CD14-positive monocyte (primary cell): ENCODE measurements around the gene MIGA2. TPM values are rescaled to one million over a fixed set of nuclear protein-coding genes. Genes with fewer than 3 reads are reported as not detected.

Source experiments
- DNase-seq, 3 donors: peaks; one replicate each; pipeline ENCODE4 v3.0.0-alpha.2; 2011 to 2022
- H2AFZ ChIP-seq: 2 replicates; pipeline ENCODE4 v1.6.0; 2012; ENCODE audit warnings: mild to moderate bottlenecking, low read depth, low read length, inconsistent platforms; ENCODE audit not compliant: insufficient read depth, poor library complexity, severe bottlenecking
- H3K27ac ChIP-seq, 2 donors: 1 replicate in 1 of 2; 2 replicates in 1 of 2; pipeline ENCODE4 v1.5.1; 2012 to 2013; ENCODE audit warnings: low read length in 2 of 2, control low read depth in 1 of 2, inconsistent platforms in 1 of 2, low read depth in 1 of 2, mild to moderate bottlenecking in 1 of 2
- H3K27me3 ChIP-seq, 2 donors: one replicate each; pipeline versions ENCODE4 v1.6.0 to v1.6.1; 2011 to 2013; ENCODE audit warnings: low read length in 2 of 2; ENCODE audit not compliant: control insufficient read depth in 2 of 2, insufficient read depth in 2 of 2
- H3K36me3 ChIP-seq, 2 donors: replicated peaks in 1 of 2; 1 replicate in 1 of 2; 2 replicates in 1 of 2; pipeline versions ENCODE4 v1.5.1 to v1.6.1; 2012 to 2013; ENCODE audit warnings: low read length in 2 of 2, control low read depth in 1 of 2, inconsistent platforms in 1 of 2, mild to moderate bottlenecking in 1 of 2; ENCODE audit not compliant: insufficient read depth in 2 of 2, control insufficient read depth in 1 of 2
- H3K4me1 ChIP-seq, 2 donors: 1 replicate in 1 of 2; 2 replicates in 1 of 2; pipeline versions ENCODE4 v1.5.1 to v1.6.1; 2012 to 2013; ENCODE audit warnings: low read length in 2 of 2, control low read depth in 1 of 2, inconsistent platforms in 1 of 2, mild to moderate bottlenecking in 1 of 2, moderate library complexity in 1 of 2; ENCODE audit not compliant: insufficient read depth in 2 of 2, control insufficient read depth in 1 of 2
- H3K4me2 ChIP-seq: replicated peaks from 2 replicates; pipeline ENCODE3; 2012; ENCODE audit warnings: low read length, moderate library complexity, mild to moderate bottlenecking; ENCODE audit not compliant: poor library complexity, severe bottlenecking; ENCODE audit errors: extremely low read depth
- H3K4me3 ChIP-seq, 3 experiments: fragments of 200-600 bp in 1 of 3; sonication (generic) in 1 of 3; replicated peaks in 1 of 3; 1 replicate in 2 of 3; 2 replicates in 1 of 3; pipeline ENCODE4 v1.5.1; 2011 to 2013; ENCODE audit warnings: low read length in 3 of 3, mild to moderate bottlenecking in 3 of 3, control low read depth in 2 of 3, low read depth in 2 of 3, inconsistent platforms in 1 of 3, moderate library complexity in 1 of 3
- H3K79me2 ChIP-seq: 2 replicates; pipeline ENCODE4 v1.6.0; 2012; ENCODE audit warnings: mild to moderate bottlenecking, control low read depth, inconsistent platforms, low read length, moderate library complexity; ENCODE audit not compliant: insufficient read depth
- H3K9ac ChIP-seq: 2 replicates; pipeline ENCODE4 v1.6.0; 2017; ENCODE audit warnings: low read length, mild to moderate bottlenecking; ENCODE audit not compliant: insufficient read depth, poor library complexity, severe bottlenecking
- H3K9me3 ChIP-seq, 2 donors: replicated peaks in 1 of 2; 1 replicate in 1 of 2; 2 replicates in 1 of 2; pipeline versions ENCODE4 v1.5.1 to v1.6.1; 2012 to 2013; ENCODE audit warnings: low read length in 2 of 2, control low read depth in 1 of 2; ENCODE audit not compliant: control insufficient read depth in 1 of 2, insufficient read depth in 1 of 2
- H4K20me1 ChIP-seq: 2 replicates; pipeline ENCODE4 v1.6.0; 2012; ENCODE audit warnings: mild to moderate bottlenecking, low read length, control low read depth, moderate library complexity; ENCODE audit not compliant: insufficient read depth
- H3K27ac Mint-ChIP-seq, 7 donors: one replicate each; pipeline ENCODE4 v1.8.0; 2020; ENCODE audit warnings: mild to moderate bottlenecking in 7 of 7, mixed read lengths in 7 of 7, moderate library complexity in 6 of 7, inconsistent platforms in 2 of 7
- H3K27me3 Mint-ChIP-seq, 3 donors: one replicate each; pipeline ENCODE4 v1.8.0; 2021 to 2022; ENCODE audit warnings: low read depth in 3 of 3, mild to moderate bottlenecking in 3 of 3, mixed read lengths in 3 of 3, moderate library complexity in 3 of 3, inconsistent platforms in 1 of 3
- H3K36me3 Mint-ChIP-seq, 2 donors: one replicate each; pipeline ENCODE4 v1.8.0; 2020; ENCODE audit warnings: mixed read lengths in 2 of 2, inconsistent platforms in 1 of 2, mild to moderate bottlenecking in 1 of 2
- H3K4me1 Mint-ChIP-seq: one replicate; pipeline ENCODE4 v1.8.0; 2020; ENCODE audit warnings: mild to moderate bottlenecking, mixed read lengths
- H3K4me3 Mint-ChIP-seq, 2 donors: one replicate each; pipeline ENCODE4 v1.8.0; 2020; ENCODE audit warnings: mild to moderate bottlenecking in 2 of 2, mixed read lengths in 2 of 2, moderate library complexity in 1 of 2
- H3K9me3 Mint-ChIP-seq, 7 donors: one replicate each; pipeline ENCODE4 v1.8.0; 2020 to 2022; ENCODE audit warnings: mixed read lengths in 7 of 7, mild to moderate bottlenecking in 6 of 7, moderate library complexity in 6 of 7, inconsistent platforms in 2 of 7
- CTCF ChIP-seq: fragments of 200-600 bp; IDR thresholded peaks from one replicate; pipeline ENCODE4 v1.8.0; 2022; ENCODE audit warnings: antibody characterized with exemption, mild to moderate bottlenecking
- WGBS: methylation state at CpG from one replicate; pipeline ENCODE4 v1.1.5; 2013; ENCODE audit warnings: missing lambda C conversion rate; ENCODE audit not compliant: insufficient coverage; 5-methylcytosine and 5-hydroxymethylcytosine counted together
- intact Hi-C, 2 donors: fragments of 100-400 bp; cut with micrococcal nuclease; formaldehyde crosslinking; loops; one replicate each; pipeline versions ENCODE4 v1.15.0 to v1.15.1; 2023
- polyA plus RNA-seq, 3 donors: library from polyadenylated mRNA; depleted of rRNA in 1 of 3; unstranded in 2 of 3; stranded (reverse) in 1 of 3; fragments of 300-500 nt in 2 of 3; fragments of >200 nt in 1 of 3; fragmentation: Illumina TruSeq in 2 of 3; gene quantifications; 1 replicate in 2 of 3; 2 replicates in 1 of 3; pipeline ENCODE4 v1.2.3, GENCODE V29; 2012 to 2021

Gene MIGA2
- polyA plus RNA-seq, 3 donors = 1.9 to 45.4 (median 5.9) TPM

- no peak overlapping the region for H3K4me3 ChIP-seq
- peak overlapping the region in 1 of 2 donors; percentile 18 for H3K27ac ChIP-seq
- intact Hi-C loops = no loop called here
- H3K9ac ChIP-seq = no peak overlapping the region
- TF ChIP-seq CTCF = no peak
- H3K36me3 Mint-ChIP-seq = peaks cover 64 to 83% of the 10 kb centered on the region in 2 donors
- H3K4me1 ChIP-seq = no peaks in the 10 kb centered on the region
- peaks cover 0 to 2% (median 0%) of the 10 kb centered on the region in 3 donors for H3K27me3 Mint-ChIP-seq
- peaks cover 52 to 59% of the 10 kb centered on the region in 2 donors for H3K36me3 ChIP-seq
- peaks cover 7% of the 10 kb centered on the region for H3K4me1 Mint-ChIP-seq
- no peak overlapping the region for H3K4me2 ChIP-seq
- 93% methylated on average over 3 of the region's 3 CpGs for WGBS
- no peak for DNase-seq
- no peak overlapping the region for H3K4me3 Mint-ChIP-seq
- H3K27me3 ChIP-seq = no peaks in the 10 kb centered on the region
- H3K9me3 ChIP-seq = no peaks in the 10 kb centered on the region
- peaks cover 48% of the 10 kb centered on the region for H4K20me1 ChIP-seq
- H3K9me3 Mint-ChIP-seq = no peaks in the 10 kb centered on the region
- peak overlapping the region in 1 of 7 donors; percentile 37 for H3K27ac Mint-ChIP-seq
- peaks cover 76% of the 10 kb centered on the region for H3K79me2 ChIP-seq
- no peak overlapping the region for H2AFZ ChIP-seq
Measured at GRCh38 chr9:129121483-129121882, 85.1 kb downstream of the MIGA2 start.

Other genes with a start within 250 kb of the MIGA2 start
- gene TBC1D13, start 249.4 kb upstream of the MIGA2 start, polyA plus RNA-seq = 10 to 100 TPM in 2 of 3 donors, 1 to 10 TPM in 1; 9.9 to 16.8 (median 13.8) TPM
- gene ENDOG, start 218.1 kb upstream of the MIGA2 start, polyA plus RNA-seq = 10 to 100 TPM in 2 of 3 donors, 1 to 10 TPM in 1; 7.2 to 24.6 (median 13.0) TPM
- gene SPOUT1, start 206.8 kb upstream of the MIGA2 start, polyA plus RNA-seq = 10 to 100 TPM; 25.7 to 29.9 (median 29.3) TPM
- 1 to 10 TPM; 2.4 to 4.5 (median 3.6) TPM for gene KYAT1, start 154.7 kb upstream of the MIGA2 start, polyA plus RNA-seq
- 10 to 100 TPM in 2 of 3 donors, 1 to 10 TPM in 1; 7.8 to 10.8 (median 10.3) TPM for gene LRRC8A, start 154.5 kb upstream of the MIGA2 start, polyA plus RNA-seq
- gene PHYHD1, start 115.6 kb upstream of the MIGA2 start, polyA plus RNA-seq = under 1 TPM in 1 of 3 donors, not detected in 2; 0.29 TPM
- 1 to 10 TPM in 2 of 3 donors, under 1 TPM in 1; 0.76 to 8.5 (median 7.0) TPM for gene DOLK, start 89.0 kb upstream of the MIGA2 start, polyA plus RNA-seq
- gene NUP188, start 88.9 kb upstream of the MIGA2 start, polyA plus RNA-seq = 10 to 100 TPM; 10.5 to 28.2 (median 17.2) TPM
- 10 to 100 TPM in 2 of 3 donors, 1 to 10 TPM in 1; 8.0 to 77.0 (median 25.9) TPM for gene SH3GLB2, start 8.3 kb upstream of the MIGA2 start, polyA plus RNA-seq
- gene DOLPP1, start 44.5 kb downstream of the MIGA2 start, polyA plus RNA-seq = 1 to 10 TPM; 5.4 to 6.6 (median 5.9) TPM
- gene CRAT, start 74.2 kb downstream of the MIGA2 start, polyA plus RNA-seq = 10 to 100 TPM; 12.2 to 19.4 (median 15.0) TPM
- gene PTPA, start 74.8 kb downstream of the MIGA2 start, polyA plus RNA-seq = 10 to 100 TPM; 11.7 to 38.5 (median 12.4) TPM
- gene IER5L, start 141.6 kb downstream of the MIGA2 start, polyA plus RNA-seq = 10 to 100 TPM in 1 of 3 donors, under 1 TPM in 2; 0.36 to 15.5 (median 0.79) TPM